K562 (cell line): Measurements from ENCODE around the gene FCRLA. TPM values are rescaled to one million over a fixed set of nuclear protein-coding genes. Genes with fewer than 3 reads are reported as not detected.

ENCODE experiments used
- CEBPZ ChIP-seq: fragments of 150-350 bp; IDR thresholded peaks from 2 replicates; pipeline ENCODE4 v1.6.1; 2014; ENCODE audit warnings: low read depth, mild to moderate bottlenecking, low read length, borderline replicate concordance
- CREM ChIP-seq: IDR thresholded peaks from 2 replicates; pipeline ENCODE4 v1.6.1; 2014; ENCODE audit warnings: antibody characterized with exemption, low read depth
- JUND ChIP-seq, 2 experiments: IDR thresholded peaks; 2 replicates in 1 of 2; 3 replicates in 1 of 2; pipeline ENCODE4 v1.6.1; 2011; ENCODE audit warnings: borderline replicate concordance in 2 of 2, low read depth in 2 of 2, low read length in 2 of 2, improper control_type of control experiment in 1 of 2, missing biosample characterization in 1 of 2, missing genetic modification characterization in 1 of 2, missing genetic modification reagents in 1 of 2
- MEF2D ChIP-seq: conservative IDR thresholded peaks from 2 replicates; pipeline ENCODE4 v1.6.1; 2016; ENCODE audit warnings: low read depth, missing genetic modification characterization, missing compliant biosample characterization
- NFE2 ChIP-seq: IDR thresholded peaks from 2 replicates; pipeline ENCODE4 v1.6.1; 2014; ENCODE audit warnings: antibody characterized with exemption, low read depth
- NR2C2 ChIP-seq, 2 experiments: fragments of 200-800 bp in 1 of 2; sonication (Bioruptor generic) in 1 of 2; sonication (generic) in 1 of 2; formaldehyde crosslinking in 1 of 2; IDR thresholded peaks; 2 replicates each; pipeline versions ENCODE4 v1.6.1 to v1.8.0; 2016 to 2022; ENCODE audit warnings: mild to moderate bottlenecking in 1 of 2, missing compliant biosample characterization in 1 of 2, missing genetic modification characterization in 1 of 2, missing genetic modification reagents in 1 of 2
- PHB ChIP-seq: fragments of 250-450 bp; sonication (Bioruptor Pico); IDR thresholded peaks from 2 replicates; pipeline ENCODE4 v1.5.0; 2021
- SMAD2 ChIP-seq: fragments of 150-350 bp; IDR thresholded peaks from 2 replicates; pipeline ENCODE4 v1.6.1; 2014; ENCODE audit warnings: low read depth, mild to moderate bottlenecking, low read length
- SP2 ChIP-seq: IDR thresholded peaks from 2 replicates; pipeline ENCODE4 v1.6.1; 2011; ENCODE audit warnings: mild to moderate bottlenecking, low read depth, low read length, moderate library complexity; ENCODE audit not compliant: poor library complexity, severe bottlenecking; ENCODE audit errors: extremely low read depth
- TBL1XR1 ChIP-seq, 2 experiments: IDR thresholded peaks; 2 replicates each; pipeline ENCODE4 v1.6.1; 2012; ENCODE audit warnings: improper control_type of control experiment in 2 of 2, low read length in 2 of 2, mild to moderate bottlenecking in 1 of 2
- ZFP91 ChIP-seq: sonication (generic); formaldehyde crosslinking; IDR thresholded peaks from 2 replicates; pipeline ENCODE4 v1.8.0; 2022; ENCODE audit warnings: mild to moderate bottlenecking, missing genetic modification reagents
- ZNF436 ChIP-seq: fragments of 250-450, 450-650 bp; sonication (Bioruptor Pico); formaldehyde crosslinking; IDR thresholded peaks from 2 replicates; pipeline ENCODE4 v1.7.0; 2020; ENCODE audit warnings: mild to moderate bottlenecking
- ZNF717 ChIP-seq: fragments of 250-450 bp; sonication (Bioruptor Pico); IDR thresholded peaks from 2 replicates; pipeline ENCODE4 v1.5.0; 2021
- polyA plus RNA-seq, 8 experiments: library from polyadenylated mRNA; depleted of rRNA in 4 of 8; stranded (reverse) in 5 of 8; unstranded in 3 of 8; fragments of >200 nt; fragmentation: Nextera tagmentation in 2 of 8; fragmentation: Illumina TruSeq in 1 of 8; extraction: Ambion mirVana in 2 of 8; extraction: Trizol in 1 of 8; gene quantifications; 2 replicates each; pipeline versions ENCODE4 v1.2.1 to v1.2.3, GENCODE V29; 2011 to 2014; ENCODE audit warnings: inconsistent platforms in 1 of 8, missing spikeins in 1 of 8
- total RNA-seq, 7 experiments: library from RNA; depleted of rRNA in 6 of 7; stranded (reverse); fragments of >200 nt in 6 of 7; fragmentation: Illumina TruSeq in 2 of 7; extraction: Trizol in 2 of 7; gene quantifications; 2 replicates each; pipeline versions ENCODE4 v1.2.1 to v1.2.3, GENCODE V29; 2011 to 2021; ENCODE audit warnings: low replicate concordance in 1 of 7
- TF ChIP-seq, protein P1 (sequence below), 2 experiments: fragments of 450-650 bp; IDR thresholded peaks; 2 replicates each; pipeline ENCODE4 v1.6.1; 2018; ENCODE audit warnings: mild to moderate bottlenecking in 2 of 2, low read depth in 1 of 2; ENCODE audit not compliant: partially characterized antibody in 2 of 2

The FCRLA gene
- total and polyA plus RNA-seq, 9 of the 15 experiments (the other 6 are each of a cell fraction or from before 2014, with no cell fraction given), result 0.09 to 0.84 (median 0.44) TPM

GRCh38 chr1:161749509-161750407, 42.7 kb downstream of the FCRLA start, which contains the start of gene DUSP12 (continued):
- TF ChIP-seq, protein P1, sequence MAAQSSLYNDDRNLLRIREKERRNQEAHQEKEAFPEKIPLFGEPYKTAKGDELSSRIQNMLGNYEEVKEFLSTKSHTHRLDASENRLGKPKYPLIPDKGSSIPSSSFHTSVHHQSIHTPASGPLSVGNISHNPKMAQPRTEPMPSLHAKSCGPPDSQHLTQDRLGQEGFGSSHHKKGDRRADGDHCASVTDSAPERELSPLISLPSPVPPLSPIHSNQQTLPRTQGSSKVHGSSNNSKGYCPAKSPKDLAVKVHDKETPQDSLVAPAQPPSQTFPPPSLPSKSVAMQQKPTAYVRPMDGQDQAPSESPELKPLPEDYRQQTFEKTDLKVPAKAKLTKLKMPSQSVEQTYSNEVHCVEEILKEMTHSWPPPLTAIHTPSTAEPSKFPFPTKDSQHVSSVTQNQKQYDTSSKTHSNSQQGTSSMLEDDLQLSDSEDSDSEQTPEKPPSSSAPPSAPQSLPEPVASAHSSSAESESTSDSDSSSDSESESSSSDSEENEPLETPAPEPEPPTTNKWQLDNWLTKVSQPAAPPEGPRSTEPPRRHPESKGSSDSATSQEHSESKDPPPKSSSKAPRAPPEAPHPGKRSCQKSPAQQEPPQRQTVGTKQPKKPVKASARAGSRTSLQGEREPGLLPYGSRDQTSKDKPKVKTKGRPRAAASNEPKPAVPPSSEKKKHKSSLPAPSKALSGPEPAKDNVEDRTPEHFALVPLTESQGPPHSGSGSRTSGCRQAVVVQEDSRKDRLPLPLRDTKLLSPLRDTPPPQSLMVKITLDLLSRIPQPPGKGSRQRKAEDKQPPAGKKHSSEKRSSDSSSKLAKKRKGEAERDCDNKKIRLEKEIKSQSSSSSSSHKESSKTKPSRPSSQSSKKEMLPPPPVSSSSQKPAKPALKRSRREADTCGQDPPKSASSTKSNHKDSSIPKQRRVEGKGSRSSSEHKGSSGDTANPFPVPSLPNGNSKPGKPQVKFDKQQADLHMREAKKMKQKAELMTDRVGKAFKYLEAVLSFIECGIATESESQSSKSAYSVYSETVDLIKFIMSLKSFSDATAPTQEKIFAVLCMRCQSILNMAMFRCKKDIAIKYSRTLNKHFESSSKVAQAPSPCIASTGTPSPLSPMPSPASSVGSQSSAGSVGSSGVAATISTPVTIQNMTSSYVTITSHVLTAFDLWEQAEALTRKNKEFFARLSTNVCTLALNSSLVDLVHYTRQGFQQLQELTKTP (IDR thresholded peaks at IDR 0.05; ENCODE audit: low read depth in 1 of 2, partially characterized antibody in 2 of 2), result no peak
- TF ChIP-seq JUND (IDR thresholded peaks at IDR 0.05; ENCODE audit: borderline replicate concordance, low read depth, low read length), result peak; percentile 47
- TF ChIP-seq JUND (tag; IDR thresholded peaks at IDR 0.05; ENCODE audit: borderline replicate concordance, low read depth, low read length), result peak; percentile 36; the same call in 1 of the 3 replicates
- TF ChIP-seq NFE2, result peak; percentile 18; the same call in 1 of the 2 replicates
- TF ChIP-seq SMAD2, result no peak
- no peak for TF ChIP-seq CEBPZ
- TF ChIP-seq PHB (CRISPR knock-in tag), result no peak
- TF ChIP-seq SP2, result peak; percentile 97
- no peak; the same call in 1 of the 2 replicates for TF ChIP-seq ZFP91 (CRISPR knock-in tag)
- TF ChIP-seq ZNF436 (CRISPR knock-in tag), result no peak
- TF ChIP-seq ZNF717, result no peak
- no peak for TF ChIP-seq MEF2D (tag)
- peak; percentile 68; the same call in 1 of the 2 replicates for TF ChIP-seq NR2C2 (CRISPR knock-in tag; IDR thresholded peaks at IDR 0.05)
- peak; percentile 93 for TF ChIP-seq NR2C2 (tag; IDR thresholded peaks at IDR 0.05)
- TF ChIP-seq TBL1XR1 (IDR thresholded peaks at IDR 0.05; ENCODE audit: low read length in 2 of 2), result peak in 1 of 2 experiments; percentile 31; a peak in 1 of 4 replicates
- peak; percentile 75 for TF ChIP-seq CREM
